GM13977 (cell line): ENCODE data around the gene ZDHHC14.
"Not testable (repeated sequence)": the region's sequence is repeated elsewhere in the genome, so short reads cannot be mapped to it uniquely, and the experiment has no call there.

Experiments used
- DNase-seq: peaks from one replicate; pipeline ENCODE4 v3.0.0; 2012; ENCODE audit warnings: low spot score
- in situ Hi-C: fragments of 300-500 bp; cut with MboI; formaldehyde crosslinking; loops from one replicate; pipeline ENCODE4 v1.12.0; 2022; ENCODE audit warnings: low sequenced_read_pairs, low pct_unique_long_range_greater_than_20kb, mixed read lengths, inconsistent platforms; ENCODE audit not compliant: unreplicated experiment
- TF ChIP-seq, protein P1 (sequence below): IDR thresholded peaks from 2 replicates; pipeline ENCODE4 v1.5.1; 2012; ENCODE audit warnings: mild to moderate bottlenecking, control low read depth; ENCODE audit not compliant: insufficient read depth; ENCODE audit errors: extremely low read depth, missing control alignments

ZDHHC14 gene

DNA sequence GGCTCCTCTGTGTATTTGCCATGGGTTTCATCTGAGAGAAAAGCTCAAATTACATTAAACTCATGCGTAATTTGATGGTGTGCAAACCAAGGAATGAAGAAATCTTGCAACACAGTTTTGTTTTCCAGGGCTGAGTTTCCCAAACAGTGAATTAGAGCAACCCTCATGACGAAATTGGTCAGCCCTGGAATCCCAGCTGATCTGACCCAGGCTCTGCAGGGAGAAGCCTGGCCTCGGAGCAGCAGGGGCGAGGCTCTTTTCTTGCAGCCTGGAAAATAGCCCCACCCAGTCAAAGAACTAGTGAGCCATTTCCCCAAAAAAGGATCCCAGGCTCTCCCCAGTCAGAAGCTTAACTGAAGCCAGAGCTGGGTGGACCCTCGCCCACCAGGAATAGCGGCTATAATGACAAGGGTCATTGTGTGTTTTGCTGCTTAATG is 334.8 kb downstream of the ZDHHC14 start:
- TF ChIP-seq, protein P1, sequence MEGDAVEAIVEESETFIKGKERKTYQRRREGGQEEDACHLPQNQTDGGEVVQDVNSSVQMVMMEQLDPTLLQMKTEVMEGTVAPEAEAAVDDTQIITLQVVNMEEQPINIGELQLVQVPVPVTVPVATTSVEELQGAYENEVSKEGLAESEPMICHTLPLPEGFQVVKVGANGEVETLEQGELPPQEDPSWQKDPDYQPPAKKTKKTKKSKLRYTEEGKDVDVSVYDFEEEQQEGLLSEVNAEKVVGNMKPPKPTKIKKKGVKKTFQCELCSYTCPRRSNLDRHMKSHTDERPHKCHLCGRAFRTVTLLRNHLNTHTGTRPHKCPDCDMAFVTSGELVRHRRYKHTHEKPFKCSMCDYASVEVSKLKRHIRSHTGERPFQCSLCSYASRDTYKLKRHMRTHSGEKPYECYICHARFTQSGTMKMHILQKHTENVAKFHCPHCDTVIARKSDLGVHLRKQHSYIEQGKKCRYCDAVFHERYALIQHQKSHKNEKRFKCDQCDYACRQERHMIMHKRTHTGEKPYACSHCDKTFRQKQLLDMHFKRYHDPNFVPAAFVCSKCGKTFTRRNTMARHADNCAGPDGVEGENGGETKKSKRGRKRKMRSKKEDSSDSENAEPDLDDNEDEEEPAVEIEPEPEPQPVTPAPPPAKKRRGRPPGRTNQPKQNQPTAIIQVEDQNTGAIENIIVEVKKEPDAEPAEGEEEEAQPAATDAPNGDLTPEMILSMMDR = no peak
- DNase-seq = no peak
- in situ Hi-C loops = no loop called here

DNA sequence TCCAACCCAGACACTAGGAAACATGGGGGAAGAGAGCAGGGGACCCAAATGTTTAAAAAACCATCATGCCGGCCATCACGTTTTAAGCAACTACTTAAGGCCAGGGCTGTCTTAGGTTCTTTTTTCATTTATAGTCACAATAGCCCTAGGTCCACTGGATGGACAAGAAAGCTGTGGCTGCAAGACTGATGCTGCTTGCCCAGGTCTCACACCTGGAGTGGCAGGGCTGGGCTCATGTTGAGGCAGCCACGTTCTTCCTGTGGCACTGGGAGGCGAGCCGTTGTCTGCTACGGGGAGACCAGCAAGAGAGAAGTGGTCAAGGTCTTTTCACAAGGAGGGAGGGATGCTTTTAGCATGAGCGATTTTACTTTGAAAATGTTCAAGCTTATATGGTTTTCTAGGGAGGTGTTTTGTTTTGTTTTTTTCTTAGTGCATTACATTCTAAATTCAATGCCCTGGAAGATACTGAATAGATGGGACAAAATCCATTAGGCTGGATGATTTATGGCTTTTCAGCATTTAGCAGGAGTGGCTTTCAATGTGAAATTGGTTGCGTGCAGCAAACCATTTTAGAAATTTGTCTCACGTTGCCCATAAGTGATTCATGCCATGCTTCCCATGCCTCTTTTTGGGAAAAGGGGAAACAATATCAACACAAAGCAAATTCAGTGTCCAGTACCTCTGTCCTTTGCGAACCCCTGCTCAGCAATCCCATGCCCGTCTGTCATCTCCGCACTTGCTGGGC is 335.4 kb downstream of the ZDHHC14 start:
- in situ Hi-C loops = no loop called here
- TF ChIP-seq, protein P1 = no peak
- DNase-seq = no peak

DNA sequence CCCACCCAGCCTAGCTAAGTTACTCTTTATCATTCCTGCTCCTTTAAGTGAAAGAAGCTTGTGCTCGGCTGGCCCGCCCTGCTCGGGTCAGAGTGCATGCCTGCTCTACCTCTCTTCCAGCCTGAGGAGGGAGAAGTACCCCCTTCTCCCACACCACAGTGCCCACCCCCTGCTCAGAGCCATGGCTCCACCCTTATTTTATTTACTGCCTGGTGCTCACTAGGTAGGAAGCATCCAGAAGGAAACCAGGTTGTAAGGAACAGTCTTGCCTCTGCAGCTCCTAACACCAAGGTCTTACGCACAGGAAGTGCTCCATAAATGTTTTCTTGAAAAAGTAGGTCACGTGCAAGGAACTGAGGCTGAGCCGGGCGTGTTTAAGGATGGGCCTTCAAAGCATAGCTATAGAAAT is 336.4 kb downstream of the ZDHHC14 start:
- TF ChIP-seq, protein P1 = no peak
- DNase-seq = no peak
- in situ Hi-C loops = no loop called here

DNA sequence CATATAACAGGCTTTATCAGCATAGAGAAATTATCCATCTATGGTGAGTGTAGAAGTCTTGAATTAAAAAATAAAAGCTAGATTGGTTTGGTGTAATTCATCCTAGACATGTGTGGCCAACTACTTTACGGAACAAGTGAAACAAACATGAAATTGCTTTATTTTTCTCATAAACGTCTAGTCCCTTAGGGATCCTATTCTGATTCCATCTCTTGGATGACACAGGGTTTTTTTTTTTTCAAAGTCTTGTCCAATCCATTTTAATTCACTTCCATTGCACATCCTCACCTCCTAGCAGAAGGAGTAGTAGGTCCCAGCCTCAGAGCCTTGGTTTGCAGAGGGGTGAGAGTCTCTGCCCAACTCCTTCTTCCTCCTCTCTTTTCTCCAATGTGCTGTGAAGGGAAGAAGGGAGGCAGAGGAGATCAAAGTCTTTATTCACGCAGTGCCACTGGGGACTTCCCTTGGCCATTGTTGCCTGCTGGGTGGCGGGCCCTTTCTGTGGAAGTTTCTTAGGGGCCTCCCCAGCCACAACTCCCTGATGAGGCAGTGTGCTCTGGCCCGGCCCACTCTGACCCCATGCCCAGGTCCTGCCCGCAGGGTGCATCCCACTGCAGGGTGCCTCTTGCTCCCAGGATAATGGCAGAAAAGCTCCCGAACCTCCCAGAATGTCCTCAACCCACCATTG is 337.7 kb downstream of the ZDHHC14 start:
- no peak for DNase-seq
- in situ Hi-C loops = no loop called here
- TF ChIP-seq, protein P1 = no peak

DNA sequence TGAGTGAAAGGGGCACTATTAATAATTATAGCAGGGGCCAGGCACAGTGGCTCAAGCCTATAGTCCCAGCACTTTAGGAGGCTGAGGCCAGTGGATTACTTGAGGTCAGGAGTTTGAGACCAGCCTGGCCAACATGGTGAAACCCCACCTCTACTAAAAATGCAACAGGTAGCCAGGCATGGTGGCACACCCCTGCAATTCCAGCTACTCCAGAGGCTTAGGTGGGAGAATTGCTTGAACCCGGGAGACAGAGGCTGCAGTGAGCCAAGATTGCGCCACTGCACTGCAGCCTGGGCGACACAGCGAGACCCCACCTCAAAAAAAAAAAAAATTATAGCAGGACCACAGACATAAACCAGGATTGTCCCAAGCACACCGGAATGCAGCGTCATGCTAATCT is 340.0 kb downstream of the ZDHHC14 start:
- in situ Hi-C loops = not testable (repeated sequence)

DNA sequence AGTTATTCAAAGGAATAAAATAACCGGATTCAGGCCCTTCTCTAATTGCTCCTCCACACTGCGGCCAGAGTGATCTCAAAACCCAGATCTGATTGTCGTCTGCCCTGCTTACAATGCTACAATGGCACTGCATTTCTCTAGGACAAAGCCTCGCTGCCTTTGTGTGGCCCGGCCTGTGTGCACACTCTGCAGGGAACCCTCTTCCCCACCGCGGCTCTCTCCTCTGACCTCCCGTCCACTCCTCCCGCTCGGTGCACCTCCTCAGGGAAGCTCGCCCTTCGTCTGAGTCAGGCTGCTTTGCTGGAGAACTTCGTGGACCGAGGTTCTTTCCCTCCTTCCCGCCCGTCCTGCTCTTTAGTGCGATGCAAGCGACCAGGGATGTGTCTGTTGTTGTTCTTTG is 340.4 kb downstream of the ZDHHC14 start:
- DNase-seq = no peak
- TF ChIP-seq, protein P1 = no peak

More for the DNA sequence above, 340.0 kb downstream of the ZDHHC14 start:
- DNase-seq = not testable (repeated sequence)

DNA sequence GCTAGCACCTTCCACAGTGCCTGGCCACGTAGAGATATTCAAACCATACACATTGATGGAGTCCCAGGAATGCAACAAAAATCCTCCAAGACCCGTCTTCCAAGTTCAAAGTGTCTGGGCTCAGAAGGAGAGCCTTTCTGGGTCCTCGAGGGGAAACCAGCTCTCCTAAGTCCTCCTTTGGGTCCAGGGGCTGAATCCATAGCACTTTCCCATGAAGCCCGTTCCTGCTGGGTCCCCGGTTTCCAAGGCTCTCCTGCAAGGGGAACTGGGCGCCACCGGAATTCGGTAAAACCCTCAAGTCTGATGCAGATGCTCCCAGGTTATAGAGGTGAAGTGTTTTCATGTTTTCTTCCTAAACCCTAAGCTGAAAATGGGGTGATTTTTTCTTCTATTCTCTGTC is 340.8 kb downstream of the ZDHHC14 start:
- in situ Hi-C loops = no loop called here
- TF ChIP-seq, protein P1 = no peak
- no peak for DNase-seq

More for the DNA sequence above, 340.4 kb downstream of the ZDHHC14 start:
- in situ Hi-C loops = no loop called here
